Measurements from ENCODE around the gene NDFIP2.

NDFIP2 gene

DNA sequence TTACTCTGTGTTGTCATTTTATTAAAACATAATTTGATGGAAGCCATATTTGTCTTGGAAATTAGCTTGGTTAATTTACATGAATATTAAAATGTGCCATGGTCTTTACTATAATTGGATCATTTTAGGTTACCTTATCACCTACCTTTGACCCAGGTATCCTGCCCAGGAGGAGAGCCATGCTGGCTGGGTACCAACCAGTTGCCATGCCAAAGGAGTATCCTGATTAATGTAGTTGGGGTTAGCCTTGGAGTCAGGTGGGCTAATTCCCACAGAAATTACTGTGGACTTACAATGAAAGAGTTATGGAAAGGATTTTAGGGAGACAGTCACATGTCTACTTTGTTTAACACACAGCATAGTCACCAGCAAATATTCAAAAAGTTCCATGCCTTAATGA lies 32.0 kb downstream of the NDFIP2 start:
- TF ChIP-seq CTCF (IDR thresholded peaks at IDR 0.05): no peak
- no peak for DNase-seq
- intact Hi-C loops (cut with DNase I; ENCODE audit: low total_unique reads): no loop called here

GRCh38 chr13:79516595-79516994 lies 35.6 kb downstream of the NDFIP2 start:
- H3K4me3 ChIP-seq: no peak overlapping the region
- intact Hi-C loops (cut with DNase I; ENCODE audit: low total_unique reads): no loop called here
- peaks cover 0 to 5% (median 0%) of the 10 kb centered on the region in 3 donors for H3K36me3 ChIP-seq
- no peak for TF ChIP-seq CTCF (IDR thresholded peaks at IDR 0.05)
- no peaks in the 10 kb centered on the region for H3K27me3 ChIP-seq
- H3K9me3 ChIP-seq: no peaks in the 10 kb centered on the region
- DNase-seq: no peak
- no peak overlapping the region for H3K27ac ChIP-seq
- peaks cover 0 to 7% (median 0%) of the 10 kb centered on the region in 4 donors for H3K4me1 ChIP-seq

More for the DNA sequence above, 32.0 kb downstream of the NDFIP2 start:
- Histone ChIP-seq H3K27ac (no peak overlapping the region), H3K27me3 (no peaks in the 10 kb centered on the region), H3K36me3 (no peaks in the 10 kb centered on the region), H3K9me3 (no peaks in the 10 kb centered on the region), H3K4me3 (no peak overlapping the region), H3K4me1 (peaks cover 0 to 7% (median 0%) of the 10 kb centered on the region in 4 donors)

DNA sequence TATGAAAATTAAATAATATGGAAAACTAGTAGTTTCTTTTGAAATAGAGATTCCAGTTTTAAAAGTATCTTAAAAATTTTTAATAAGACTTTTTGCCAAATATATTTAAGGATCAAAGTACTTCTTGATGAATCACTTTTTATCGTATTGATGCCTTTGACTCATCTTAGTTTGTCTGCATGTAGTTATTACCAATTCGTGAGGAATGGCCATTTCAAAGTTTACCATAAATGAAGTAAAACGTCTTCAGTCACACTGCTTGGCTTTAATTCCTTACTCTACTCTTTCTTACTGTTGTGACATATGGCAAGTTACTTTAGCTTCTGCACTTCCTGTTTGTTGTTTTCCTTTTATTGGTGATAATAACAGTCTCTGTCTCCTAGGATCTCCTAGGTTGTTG lies 38.3 kb downstream of the NDFIP2 start:
- Histone ChIP-seq H3K27me3 (no peaks in the 10 kb centered on the region), H3K4me1 (peaks cover 0 to 7% (median 0%) of the 10 kb centered on the region in 4 donors), H3K36me3 (peaks cover 11 to 18% (median 12%) of the 10 kb centered on the region in 3 donors), H3K4me3 (no peak overlapping the region), H3K27ac (no peak overlapping the region), H3K9me3 (no peaks in the 10 kb centered on the region)
- no peak for TF ChIP-seq CTCF (IDR thresholded peaks at IDR 0.05)
- DNase-seq: no peak
- intact Hi-C loops (cut with DNase I; ENCODE audit: low total_unique reads): no loop called here

DNA sequence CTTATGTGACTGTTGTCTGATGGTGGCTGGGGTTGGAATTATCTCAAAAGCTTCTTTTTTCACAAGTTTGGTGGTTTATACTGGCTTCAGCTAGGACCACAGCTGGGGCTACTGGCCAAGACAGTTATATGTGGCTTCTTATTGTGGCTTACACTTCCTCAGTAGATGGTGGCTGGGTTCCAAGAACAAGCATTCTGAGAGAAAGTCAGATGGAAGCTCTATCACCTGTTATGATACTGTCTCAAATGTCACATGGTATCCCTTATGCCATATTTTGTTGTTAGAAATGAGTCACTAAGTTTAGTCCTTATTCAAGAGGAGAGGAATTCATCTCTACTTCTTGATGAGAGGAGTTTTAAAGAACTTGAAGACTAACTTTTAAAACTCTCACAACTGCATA lies 41.6 kb downstream of the NDFIP2 start:
- no peak overlapping the region for H3K4me3 ChIP-seq
- DNase-seq: no peak

GRCh38 chr13:79525064-79525857 lies 44.3 kb downstream of the NDFIP2 start:
- H3K27me3 ChIP-seq: no peaks in the 10 kb centered on the region
- no peaks in the 10 kb centered on the region for H3K4me1 ChIP-seq
- intact Hi-C loops (cut with DNase I; ENCODE audit: low total_unique reads): no loop called here
- H3K4me3 ChIP-seq: no peak overlapping the region
- no peak for DNase-seq
- H3K27ac ChIP-seq: no peak overlapping the region
- peaks cover 17 to 23% (median 20%) of the 10 kb centered on the region in 3 donors for H3K36me3 ChIP-seq
- H3K9me3 ChIP-seq: no peaks in the 10 kb centered on the region
- TF ChIP-seq CTCF (IDR thresholded peaks at IDR 0.05): no peak

More for the DNA sequence above, 41.6 kb downstream of the NDFIP2 start:
- Histone ChIP-seq H3K4me1 (no peaks in the 10 kb centered on the region), H3K36me3 (peaks cover 17 to 20% (median 19%) of the 10 kb centered on the region in 3 donors), H3K27me3 (no peaks in the 10 kb centered on the region), H3K27ac (no peak overlapping the region), H3K9me3 (no peaks in the 10 kb centered on the region)
- intact Hi-C loops (cut with DNase I; ENCODE audit: low total_unique reads): no loop called here
- no peak for TF ChIP-seq CTCF (IDR thresholded peaks at IDR 0.05)
